ENCODE results near the gene PHF21B.

Gene PHF21B

GRCh38 chr22:44933666-44934453 lies 75.9 kb downstream of the PHF21B start:
- no peak for TF ChIP-seq CTCF (IDR thresholded peaks at IDR 0.05; ENCODE audit: low read depth, low read length, missing control alignments)
- DNase-seq (ENCODE audit: low read depth) = no peak
- no peak overlapping the region for H3K4me3 ChIP-seq (ENCODE audit: low read depth, low read length)

GRCh38 chr22:44932493-44932892 lies 77.3 kb downstream of the PHF21B start:
- no peak overlapping the region for H3K4me3 ChIP-seq (ENCODE audit: low read depth, low read length)
- no peak for DNase-seq (ENCODE audit: low read depth)
- no peak for TF ChIP-seq CTCF (IDR thresholded peaks at IDR 0.05; ENCODE audit: low read depth, low read length, missing control alignments)

GRCh38 chr22:44931766-44932165 lies 78.0 kb downstream of the PHF21B start:
- no peak for DNase-seq (ENCODE audit: low read depth)
- no peak overlapping the region for H3K4me3 ChIP-seq (ENCODE audit: low read depth, low read length)
- no peak for TF ChIP-seq CTCF (IDR thresholded peaks at IDR 0.05; ENCODE audit: low read depth, low read length, missing control alignments)

GRCh38 chr22:44931077-44931540 lies 78.7 kb downstream of the PHF21B start:
- H3K4me3 ChIP-seq (ENCODE audit: low read depth, low read length) = no peak overlapping the region
- TF ChIP-seq CTCF (IDR thresholded peaks at IDR 0.05; ENCODE audit: low read depth, low read length, missing control alignments) = no peak
- no peak for DNase-seq (ENCODE audit: low read depth)

GRCh38 chr22:44930711-44931035 lies 79.1 kb downstream of the PHF21B start:
- no peak for DNase-seq (ENCODE audit: low read depth)
- no peak for TF ChIP-seq CTCF (IDR thresholded peaks at IDR 0.05; ENCODE audit: low read depth, low read length, missing control alignments)
- no peak overlapping the region for H3K4me3 ChIP-seq (ENCODE audit: low read depth, low read length)

GRCh38 chr22:44930016-44930710 lies 79.6 kb downstream of the PHF21B start:
- no peak for DNase-seq (ENCODE audit: low read depth)
- H3K4me3 ChIP-seq (ENCODE audit: low read depth, low read length) = no peak overlapping the region
- TF ChIP-seq CTCF (IDR thresholded peaks at IDR 0.05; ENCODE audit: low read depth, low read length, missing control alignments) = no peak
